Measurements from ENCODE around the gene ZFR.
"Not testable (repeated sequence)": the region's sequence is repeated elsewhere in the genome, so short reads cannot be mapped to it uniquely, and the experiment has no call there.

ZFR gene

GRCh38 chr5:32436553-32437242, 7.8 kb downstream of the ZFR start:
- DNase-seq (no peak), ATAC-seq (no peak)
- no peaks in the 10 kb centered on the region for H3K27me3 Mint-ChIP-seq
- H3K4me3 Mint-ChIP-seq = no peak overlapping the region
- no peak overlapping the region for H3K27ac Mint-ChIP-seq
- H3K4me1 Mint-ChIP-seq = peaks cover 27% of the 10 kb centered on the region
- H3K9me3 Mint-ChIP-seq = no peaks in the 10 kb centered on the region

DNA sequence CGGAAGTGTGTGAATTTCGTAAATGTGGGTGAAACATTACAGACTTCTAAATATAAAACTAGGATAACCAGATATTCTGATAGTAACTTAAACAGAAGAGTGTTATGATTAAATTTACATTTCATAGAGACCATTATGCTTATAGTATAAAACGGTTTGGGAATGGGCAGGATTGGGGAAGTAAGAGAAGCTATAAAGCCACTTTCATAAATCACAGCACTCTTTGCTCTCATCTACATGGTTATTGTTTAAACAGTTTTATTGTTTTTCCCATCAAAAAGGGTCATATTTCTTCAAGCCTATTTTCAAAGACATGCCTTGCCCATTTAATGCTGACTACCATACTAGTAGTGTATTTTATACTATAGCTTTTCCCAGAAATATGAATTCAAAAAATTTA, 9.2 kb downstream of the ZFR start:
- peaks cover 40% of the 10 kb centered on the region for H3K4me1 Mint-ChIP-seq
- DNase-seq (no peak), ATAC-seq (no peak)
- no peaks in the 10 kb centered on the region for H3K27me3 Mint-ChIP-seq
- no peak overlapping the region for H3K27ac Mint-ChIP-seq
- no peaks in the 10 kb centered on the region for H3K9me3 Mint-ChIP-seq
- H3K4me3 Mint-ChIP-seq = no peak overlapping the region

DNA sequence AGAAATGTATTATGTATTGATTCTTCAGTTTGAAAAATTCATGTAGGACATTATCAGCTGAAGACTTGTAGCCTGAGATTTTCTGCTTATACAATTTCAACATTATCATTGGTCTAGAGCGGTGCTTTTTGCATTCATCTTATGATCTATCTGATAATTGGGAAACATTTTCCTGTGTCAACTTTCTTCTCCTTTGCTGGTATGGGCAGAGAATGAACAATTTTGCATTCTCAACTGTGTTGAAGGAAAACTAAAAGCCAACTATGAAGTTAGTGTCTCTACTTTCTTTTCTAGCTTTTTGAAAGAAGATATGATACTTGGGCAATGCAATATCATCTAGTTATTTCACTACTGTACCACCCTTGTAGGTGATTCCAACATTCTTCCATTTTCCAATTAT, 10.3 kb downstream of the ZFR start:
- DNase-seq = no peak
- H3K9me3 Mint-ChIP-seq = no peaks in the 10 kb centered on the region
- no peaks in the 10 kb centered on the region for H3K27me3 Mint-ChIP-seq
- ATAC-seq = no peak
- H3K4me1 Mint-ChIP-seq = peaks cover 46% of the 10 kb centered on the region
- no peak overlapping the region for H3K27ac Mint-ChIP-seq
- H3K4me3 Mint-ChIP-seq = no peak overlapping the region

DNA sequence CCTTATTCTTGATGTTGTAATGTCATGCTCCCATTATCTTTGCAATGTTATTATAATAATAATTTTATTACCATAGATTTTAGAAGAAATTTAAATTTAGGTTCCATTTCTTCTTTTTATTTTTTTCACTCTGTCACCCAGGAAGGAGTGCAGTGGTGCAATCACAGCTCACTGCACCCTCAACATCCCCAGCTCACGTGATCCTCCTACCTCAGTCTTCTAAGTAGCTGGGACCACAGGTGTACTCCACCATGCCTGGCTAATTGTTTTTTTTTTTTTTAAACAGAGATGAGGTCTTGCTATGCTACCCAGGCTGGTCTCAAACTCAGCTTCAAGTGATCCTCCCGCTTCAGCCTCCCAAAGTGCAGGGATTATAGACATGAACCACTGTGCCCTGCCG, 11.9 kb downstream of the ZFR start:
- DNase-seq = no peak
- Mint-ChIP-seq H3K27ac (no peak overlapping the region), H3K27me3 (no peaks in the 10 kb centered on the region), H3K4me3 (no peak overlapping the region), H3K9me3 (peaks cover 0 to 4% of the 10 kb centered on the region in 2 donors), H3K4me1 (peaks cover 46% of the 10 kb centered on the region)
- no peak for ATAC-seq

- not testable (repeated sequence) for DNase-seq, H3K27me3 Mint-ChIP-seq, ATAC-seq, H3K4me3 Mint-ChIP-seq
- peaks cover 40% of the 10 kb centered on the region for H3K4me1 Mint-ChIP-seq
- peaks cover 0 to 14% of the 10 kb centered on the region in 2 donors for H3K9me3 Mint-ChIP-seq
- peak overlapping the region in 1 of 2 donors; percentile 16 for H3K27ac Mint-ChIP-seq
Measured at GRCh38 chr5:32430825-32431224, 13.7 kb downstream of the ZFR start.

- Mint-ChIP-seq H3K4me3 (no peak overlapping the region), H3K4me1 (peaks cover 50% of the 10 kb centered on the region), H3K27ac (no peak overlapping the region)
Measured at GRCh38 chr5:32428426-32428825, 16.1 kb downstream of the ZFR start.

GRCh38 chr5:32426440-32427151, 17.9 kb downstream of the ZFR start:
- H3K27me3 Mint-ChIP-seq = no peaks in the 10 kb centered on the region
- peaks cover 0 to 14% of the 10 kb centered on the region in 2 donors for H3K9me3 Mint-ChIP-seq
- ATAC-seq = no peak
- no peak overlapping the region for H3K27ac Mint-ChIP-seq
- H3K4me3 Mint-ChIP-seq = no peak overlapping the region
- H3K4me1 Mint-ChIP-seq = peaks cover 47% of the 10 kb centered on the region
- no peak for DNase-seq

More at GRCh38 chr5:32428426-32428825, 16.1 kb downstream of the ZFR start:
- Mint-ChIP-seq H3K9me3 (peaks cover 0 to 14% of the 10 kb centered on the region in 2 donors), H3K27me3 (no peaks in the 10 kb centered on the region)
- ATAC-seq (no peak), DNase-seq (no peak)

DNA sequence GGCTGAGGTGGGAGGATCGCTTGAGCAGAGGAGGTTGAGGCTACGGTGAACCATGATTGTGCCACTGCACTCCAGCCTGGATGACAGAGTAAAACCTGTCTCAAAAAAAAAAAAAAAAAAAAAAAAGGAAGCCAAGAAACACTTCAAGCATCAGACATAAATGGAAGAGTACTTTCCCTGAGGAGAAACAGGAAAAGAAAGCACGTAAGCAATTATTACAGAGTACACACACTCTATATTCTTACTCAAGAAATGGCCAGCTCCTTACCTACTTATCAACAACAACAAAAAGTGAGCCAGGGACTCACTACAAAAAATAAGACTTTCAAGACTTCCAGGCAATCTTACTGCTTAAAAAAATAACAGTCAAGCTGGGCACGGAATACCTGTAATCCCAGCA, 21.8 kb downstream of the ZFR start:
- Mint-ChIP-seq H3K27ac (no peak overlapping the region), H3K4me1 (peaks cover 30% of the 10 kb centered on the region), H3K9me3 (peaks cover 0 to 10% of the 10 kb centered on the region in 2 donors), H3K4me3 (no peak overlapping the region), H3K27me3 (no peaks in the 10 kb centered on the region)
- ATAC-seq (no peak), DNase-seq (no peak)

GRCh38 chr5:32421075-32421474, 23.5 kb downstream of the ZFR start:
- no peak overlapping the region for H3K27ac Mint-ChIP-seq
- DNase-seq = no peak
- no peaks in the 10 kb centered on the region for H3K27me3 Mint-ChIP-seq
- no peaks in the 10 kb centered on the region for H3K9me3 Mint-ChIP-seq
- peaks cover 30% of the 10 kb centered on the region for H3K4me1 Mint-ChIP-seq
- H3K4me3 Mint-ChIP-seq = no peak overlapping the region
- ATAC-seq = no peak

DNA sequence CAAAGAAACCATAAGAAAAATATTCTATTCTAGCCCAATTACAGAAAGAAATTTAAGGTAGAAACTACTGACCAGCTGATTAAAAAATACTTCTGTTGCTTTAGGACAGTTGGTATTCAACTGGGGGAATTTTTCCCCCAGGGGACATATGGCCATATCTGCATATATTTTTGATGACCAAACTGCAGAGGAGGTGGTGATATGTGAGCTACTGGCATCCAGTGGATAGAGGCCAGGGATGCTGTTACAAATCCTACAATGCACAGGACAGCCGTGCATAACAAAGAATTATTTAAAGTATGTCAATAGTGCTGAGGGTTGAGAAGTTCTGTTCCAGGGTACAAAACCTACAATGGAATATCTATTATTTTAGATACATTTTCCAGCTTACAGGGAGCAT, 24.0 kb downstream of the ZFR start:
- peaks cover 30% of the 10 kb centered on the region for H3K4me1 Mint-ChIP-seq
- DNase-seq (no peak), ATAC-seq (no peak)
- no peaks in the 10 kb centered on the region for H3K27me3 Mint-ChIP-seq
- no peaks in the 10 kb centered on the region for H3K9me3 Mint-ChIP-seq
- no peak overlapping the region for H3K4me3 Mint-ChIP-seq
- peak overlapping the region in 1 of 2 donors; percentile 42 for H3K27ac Mint-ChIP-seq

DNA sequence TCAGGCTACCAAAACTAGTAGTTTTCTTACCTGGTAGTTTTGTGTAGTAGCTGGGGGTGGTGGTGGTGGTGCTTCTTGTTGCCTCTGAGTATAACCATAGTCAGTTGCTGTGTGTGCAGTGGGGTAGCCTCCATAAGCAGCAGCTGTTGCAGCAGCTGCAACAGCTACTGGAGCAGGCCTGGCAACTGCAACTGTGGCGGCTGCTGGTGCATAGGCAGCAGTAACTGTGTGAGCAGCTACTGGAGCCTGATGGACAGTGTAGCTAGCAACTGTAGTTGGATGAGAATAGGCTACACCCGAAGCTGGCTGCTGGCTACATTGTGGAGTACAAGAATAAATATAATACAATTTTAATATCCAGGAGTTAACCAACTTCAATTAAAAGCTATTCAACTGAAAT, 24.7 kb downstream of the ZFR start:
- Mint-ChIP-seq H3K27ac (no peak overlapping the region), H3K4me1 (peaks cover 27% of the 10 kb centered on the region), H3K9me3 (no peaks in the 10 kb centered on the region), H3K4me3 (no peak overlapping the region), H3K27me3 (no peaks in the 10 kb centered on the region)
- DNase-seq = no peak
- ATAC-seq = no peak

GRCh38 chr5:32413466-32414263, 30.9 kb downstream of the ZFR start:
- ATAC-seq (no peak), DNase-seq (no peak)
- Mint-ChIP-seq H3K4me1 (no peaks in the 10 kb centered on the region), H3K4me3 (no peak overlapping the region), H3K27ac (no peak overlapping the region), H3K9me3 (no peaks in the 10 kb centered on the region), H3K27me3 (no peaks in the 10 kb centered on the region)

GRCh38 chr5:32410630-32411029, 33.9 kb downstream of the ZFR start:
- Mint-ChIP-seq H3K4me1 (no peaks in the 10 kb centered on the region), H3K27me3 (no peaks in the 10 kb centered on the region), H3K4me3 (no peak overlapping the region), H3K27ac (peak overlapping the region in 1 of 2 donors; percentile 46), H3K9me3 (no peaks in the 10 kb centered on the region)
- no peak for ATAC-seq
- DNase-seq = no peak

DNA sequence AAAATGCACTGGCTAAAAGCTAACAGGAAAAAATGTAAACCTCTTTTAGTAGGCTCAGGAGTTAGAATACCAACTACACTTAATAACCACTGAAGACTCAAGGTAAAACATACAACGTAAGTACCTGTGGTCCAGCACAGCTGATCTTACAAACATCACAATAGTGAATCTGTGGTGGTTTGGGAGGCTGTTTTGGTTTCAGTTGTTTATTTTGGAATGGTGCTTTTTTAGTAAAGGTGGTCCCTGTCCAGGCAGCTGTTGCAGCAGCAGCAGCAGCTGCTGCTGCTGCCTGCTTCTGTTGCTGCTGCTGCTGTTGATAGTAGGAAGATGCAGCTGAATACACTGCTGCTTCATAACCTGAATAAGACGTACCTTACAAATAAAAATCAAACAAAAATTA, 37.9 kb downstream of the ZFR start:
- no peak overlapping the region for H3K4me3 Mint-ChIP-seq
- H3K27me3 Mint-ChIP-seq = no peaks in the 10 kb centered on the region
- no peak overlapping the region for H3K27ac Mint-ChIP-seq
- H3K9me3 Mint-ChIP-seq = no peaks in the 10 kb centered on the region
- no peak for ATAC-seq
- no peaks in the 10 kb centered on the region for H3K4me1 Mint-ChIP-seq
- DNase-seq = no peak

DNA sequence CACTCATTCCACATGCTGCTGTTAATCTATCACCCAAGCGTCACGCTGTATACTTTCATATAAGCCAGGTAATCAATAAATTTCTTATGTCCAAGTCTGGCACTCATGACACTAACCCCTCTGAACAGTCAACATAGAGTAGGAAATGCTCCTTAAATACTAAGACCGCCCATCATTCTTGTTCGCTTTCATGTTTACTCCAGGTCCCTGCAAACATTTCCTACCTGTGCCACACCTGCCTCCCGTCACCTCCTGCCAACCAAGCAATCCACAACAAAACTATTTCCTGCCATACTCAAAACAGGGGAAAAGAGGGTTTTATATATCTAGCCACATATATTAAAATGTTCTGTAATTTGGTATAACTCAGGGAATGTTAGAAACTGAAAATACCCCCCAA, 39.0 kb downstream of the ZFR start:
- no peak for ATAC-seq
- Mint-ChIP-seq H3K4me1 (no peaks in the 10 kb centered on the region), H3K4me3 (no peak overlapping the region), H3K9me3 (no peaks in the 10 kb centered on the region), H3K27ac (peak overlapping the region in 1 of 2 donors; percentile 2), H3K27me3 (no peaks in the 10 kb centered on the region)
- no peak for DNase-seq

GRCh38 chr5:32403760-32404159, 40.8 kb downstream of the ZFR start:
- DNase-seq (no peak), ATAC-seq (no peak)
- Mint-ChIP-seq H3K27me3 (no peaks in the 10 kb centered on the region), H3K27ac (no peak overlapping the region), H3K9me3 (no peaks in the 10 kb centered on the region), H3K4me1 (no peaks in the 10 kb centered on the region), H3K4me3 (no peak overlapping the region)

All from stimulated activated naive CD8-positive, alpha-beta T cell treated with anti-CD3 and anti-CD28 coated beads, Interleukin-15, amount 100 ng/mL, for 72 hours (primary cell).